IPS-18a (cell line): ENCODE measurements around the gene SLC25A21.

Experiments
- H3K27ac ChIP-seq: one replicate; pipeline ENCODE4 v1.5.1; 2013; ENCODE audit warnings: low read length
- H3K27me3 ChIP-seq: one replicate; pipeline ENCODE4 v1.6.1; 2013; ENCODE audit warnings: mild to moderate bottlenecking, low read length; ENCODE audit not compliant: control insufficient read depth, insufficient read depth
- H3K36me3 ChIP-seq: one replicate; pipeline ENCODE4 v1.6.1; 2013; ENCODE audit warnings: low read depth, low read length; ENCODE audit not compliant: control insufficient read depth
- H3K4me1 ChIP-seq: one replicate; pipeline ENCODE4 v1.6.1; 2013; ENCODE audit warnings: low read depth, low read length; ENCODE audit not compliant: control insufficient read depth
- H3K4me3 ChIP-seq: one replicate; pipeline ENCODE4 v1.5.1; 2013; ENCODE audit warnings: low read length
- H3K9ac ChIP-seq: one replicate; pipeline ENCODE4 v1.6.1; 2013; ENCODE audit warnings: mild to moderate bottlenecking, low read length, moderate library complexity
- H3K9me3 ChIP-seq: one replicate; pipeline ENCODE4 v1.6.1; 2013; ENCODE audit warnings: low read depth, low read length; ENCODE audit not compliant: control insufficient read depth

SLC25A21 gene

GRCh38 chr14:36653962-36654793, 518.2 kb downstream of the SLC25A21 start:
- no peaks in the 10 kb centered on the region for H3K9me3 ChIP-seq
- H3K27ac ChIP-seq = no peak overlapping the region
- no peaks in the 10 kb centered on the region for H3K4me1 ChIP-seq
- H3K36me3 ChIP-seq = no peaks in the 10 kb centered on the region
- no peak overlapping the region for H3K4me3 ChIP-seq
- peaks cover 100% of the 10 kb centered on the region for H3K27me3 ChIP-seq
- H3K9ac ChIP-seq = no peak overlapping the region

GRCh38 chr14:36653413-36653812, 519.0 kb downstream of the SLC25A21 start:
- H3K27me3 ChIP-seq = peaks cover 100% of the 10 kb centered on the region
- no peaks in the 10 kb centered on the region for H3K36me3 ChIP-seq
- H3K4me3 ChIP-seq = no peak overlapping the region
- H3K27ac ChIP-seq = no peak overlapping the region
- no peak overlapping the region for H3K9ac ChIP-seq
- H3K4me1 ChIP-seq = no peaks in the 10 kb centered on the region
- H3K9me3 ChIP-seq = no peaks in the 10 kb centered on the region

DNA sequence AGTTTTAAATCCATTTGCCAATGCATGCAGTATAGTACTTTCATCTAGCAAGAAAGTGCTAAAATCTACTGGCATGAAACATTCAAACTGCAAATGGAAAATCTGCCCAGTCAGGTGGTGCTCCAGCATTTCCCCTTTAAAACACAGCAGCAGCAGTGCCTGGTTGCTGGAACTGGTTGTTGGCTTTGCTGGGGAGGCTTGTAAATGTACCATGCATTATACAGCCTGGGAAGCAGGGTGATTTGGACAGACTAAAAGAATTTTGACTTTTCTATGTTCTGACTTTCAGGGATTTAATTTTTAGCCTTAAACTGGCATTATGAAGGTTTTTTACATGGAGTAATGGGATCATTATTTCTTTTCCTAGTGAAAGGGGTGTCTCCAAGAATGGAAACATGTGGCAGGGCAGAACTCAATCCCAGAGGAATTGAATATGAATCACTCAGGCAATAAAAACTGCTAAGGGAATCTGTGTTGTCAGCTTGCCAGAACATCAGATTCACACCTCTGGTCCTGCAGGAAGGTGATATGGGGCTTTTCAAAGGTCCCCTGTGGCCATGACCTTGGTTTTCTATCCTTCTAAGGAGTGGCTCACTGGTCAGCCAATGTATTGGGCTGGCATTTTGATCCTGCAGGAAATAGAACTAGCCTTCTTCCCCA, 519.7 kb downstream of the SLC25A21 start:
- H3K9ac ChIP-seq = no peak overlapping the region
- no peaks in the 10 kb centered on the region for H3K9me3 ChIP-seq
- H3K4me3 ChIP-seq = no peak overlapping the region
- no peaks in the 10 kb centered on the region for H3K4me1 ChIP-seq
- H3K36me3 ChIP-seq = no peaks in the 10 kb centered on the region
- H3K27me3 ChIP-seq = peaks cover 100% of the 10 kb centered on the region
- H3K27ac ChIP-seq = no peak overlapping the region

DNA sequence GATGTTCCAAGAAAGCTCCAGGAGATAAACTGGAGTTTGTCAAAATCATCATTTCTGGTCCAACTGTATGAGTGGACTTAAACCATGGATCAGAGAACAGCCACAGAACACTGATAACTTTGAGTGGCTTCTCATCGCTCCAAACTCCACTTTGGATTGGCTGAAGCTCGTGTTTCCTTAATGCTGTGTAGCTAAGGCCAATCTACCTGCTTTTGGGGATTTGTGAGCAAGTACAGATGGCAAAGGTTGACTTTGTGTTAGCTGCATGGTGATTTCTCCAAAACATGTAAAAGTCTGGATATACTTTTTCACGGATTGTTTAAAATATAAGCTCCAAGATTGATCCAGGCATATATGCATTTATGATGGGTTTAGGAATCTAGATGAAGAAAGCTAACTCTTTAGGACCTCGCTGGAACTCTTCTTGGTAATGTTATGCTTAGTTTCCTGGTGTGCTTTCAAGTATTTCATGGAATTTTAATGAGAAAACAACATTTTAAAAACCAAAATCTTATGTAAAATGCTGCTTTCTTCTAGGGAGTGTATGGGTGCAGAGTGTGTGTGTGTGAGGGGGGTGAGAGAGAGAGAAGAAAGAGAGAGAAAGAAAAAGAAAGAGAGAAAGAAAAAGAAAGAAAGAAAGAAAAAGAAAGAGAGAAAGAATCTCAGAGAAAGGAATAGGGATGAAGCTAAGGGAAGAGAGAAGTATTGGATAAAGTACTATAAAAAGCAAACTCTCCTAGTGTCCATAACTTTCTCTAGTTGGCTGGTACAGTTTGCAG, 522.3 kb downstream of the SLC25A21 start:
- Histone ChIP-seq H3K4me3 (no peak overlapping the region), H3K27me3 (peaks cover 100% of the 10 kb centered on the region), H3K36me3 (no peaks in the 10 kb centered on the region), H3K9ac (no peak overlapping the region), H3K27ac (no peak overlapping the region), H3K4me1 (no peaks in the 10 kb centered on the region), H3K9me3 (no peaks in the 10 kb centered on the region)

DNA sequence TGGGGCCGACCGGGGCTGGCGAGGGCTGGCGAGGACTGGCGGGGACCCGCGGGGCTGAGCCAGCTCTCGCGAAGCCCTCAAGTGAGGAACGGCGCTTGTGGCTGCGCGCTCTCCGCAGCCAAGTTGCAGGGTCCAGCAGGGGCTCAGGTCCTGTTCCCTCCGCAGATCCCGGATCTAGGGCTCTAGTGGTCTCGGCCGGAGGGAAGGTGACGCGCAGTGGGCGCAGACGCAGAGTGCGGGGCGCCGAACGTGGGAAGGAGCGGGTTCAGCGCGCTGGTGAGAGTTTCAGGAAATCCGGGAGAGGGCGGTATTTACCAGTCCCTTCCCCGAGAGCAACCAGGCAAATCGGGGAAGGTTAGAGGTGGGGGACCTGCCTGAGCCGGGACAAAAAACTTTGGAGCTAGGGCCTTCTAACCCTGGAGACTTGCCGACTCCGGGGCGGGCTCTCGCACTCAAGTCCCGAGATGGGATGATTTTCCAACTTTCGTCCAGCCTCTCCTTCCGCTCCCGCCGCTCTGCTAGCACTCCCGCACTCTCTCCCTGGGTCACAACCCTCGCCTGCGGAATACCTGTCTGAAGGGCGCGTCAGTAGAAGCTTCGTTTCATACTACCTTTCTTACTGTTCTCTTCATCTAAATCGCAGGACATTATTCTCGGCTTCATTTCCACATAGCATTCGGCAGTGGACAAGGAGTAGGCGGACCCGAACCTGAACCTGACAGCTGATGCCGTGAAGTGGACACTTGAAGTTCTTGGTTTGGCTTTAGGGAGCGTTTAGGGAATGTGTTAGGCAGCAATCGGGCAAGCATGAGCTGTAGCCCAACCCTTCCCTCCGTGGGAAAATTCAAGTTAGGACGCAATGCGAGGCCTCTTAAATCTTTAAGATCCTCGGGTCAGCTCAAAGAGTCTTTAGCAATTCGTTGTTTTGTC, 524.3 kb downstream of the SLC25A21 start:
- Histone ChIP-seq H3K9me3 (no peaks in the 10 kb centered on the region), H3K27me3 (peaks cover 100% of the 10 kb centered on the region), H3K27ac (no peak overlapping the region), H3K4me3 (peak overlapping the region; percentile 42), H3K4me1 (no peaks in the 10 kb centered on the region), H3K9ac (no peak overlapping the region), H3K36me3 (no peaks in the 10 kb centered on the region)

DNA sequence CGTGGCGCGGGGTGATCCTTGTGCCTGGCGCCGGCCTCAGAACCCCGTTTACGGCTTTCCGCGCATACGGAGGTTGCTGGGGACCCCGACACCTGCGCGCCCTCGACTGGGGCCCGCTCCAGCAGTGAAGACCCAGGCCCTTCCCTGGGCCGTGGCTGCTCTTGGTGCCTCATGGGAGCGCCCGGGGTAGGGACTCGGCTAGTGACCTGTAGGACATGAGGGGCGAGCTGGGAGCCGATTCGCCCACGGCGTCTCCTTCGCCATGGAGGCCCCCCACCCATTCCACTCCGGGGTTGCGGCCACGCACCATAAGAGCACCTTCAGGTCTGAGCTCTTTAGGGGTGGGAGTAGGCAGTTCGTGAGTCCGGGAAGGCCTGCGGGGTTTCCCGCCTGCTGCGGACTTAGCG, 525.0 kb downstream of the SLC25A21 start:
- H3K9me3 ChIP-seq = no peaks in the 10 kb centered on the region
- H3K27ac ChIP-seq = no peak overlapping the region
- H3K27me3 ChIP-seq = peaks cover 100% of the 10 kb centered on the region
- no peaks in the 10 kb centered on the region for H3K36me3 ChIP-seq
- H3K9ac ChIP-seq = no peak overlapping the region
- H3K4me3 ChIP-seq = peak overlapping the region; percentile 42
- no peaks in the 10 kb centered on the region for H3K4me1 ChIP-seq

DNA sequence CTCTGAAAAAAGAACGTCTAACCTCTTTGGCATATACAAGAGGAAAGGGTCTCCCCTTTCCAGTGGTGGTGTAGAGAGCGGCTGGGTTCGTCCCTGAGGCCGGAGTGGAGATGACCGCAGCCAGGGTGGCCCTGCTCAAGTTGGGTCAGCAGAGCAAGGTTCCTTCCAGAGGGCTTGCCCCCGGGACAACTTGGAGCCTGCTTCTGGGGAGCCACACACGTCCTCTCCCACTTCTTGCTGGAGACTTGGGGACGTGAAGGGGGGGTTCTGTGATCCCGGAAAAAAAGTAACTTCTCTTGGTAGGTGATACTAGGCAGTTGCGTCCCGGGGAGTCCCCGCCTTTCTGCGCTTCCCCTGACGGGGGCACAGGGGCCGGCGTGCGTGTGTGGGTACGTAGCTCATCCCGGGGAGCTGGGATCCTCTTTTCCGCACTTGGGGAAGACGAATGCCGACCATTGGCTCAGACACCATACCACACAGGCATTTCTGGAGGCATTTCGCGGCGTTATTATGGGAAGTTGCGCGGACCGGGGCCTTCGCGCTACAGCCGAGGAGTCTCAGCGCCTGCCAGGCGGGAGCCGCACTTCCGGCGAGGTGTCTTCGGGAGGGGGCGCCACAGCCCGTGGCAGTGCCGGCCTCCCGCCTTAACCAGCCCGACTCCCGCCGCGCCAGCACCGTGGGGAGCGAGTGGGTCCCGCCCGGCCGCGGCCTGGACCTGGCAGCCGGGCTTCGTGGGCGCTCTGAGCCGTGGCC, 525.6 kb downstream of the SLC25A21 start:
- no peak overlapping the region for H3K9ac ChIP-seq
- H3K4me1 ChIP-seq = no peaks in the 10 kb centered on the region
- no peak overlapping the region for H3K27ac ChIP-seq
- H3K27me3 ChIP-seq = peaks cover 100% of the 10 kb centered on the region
- no peaks in the 10 kb centered on the region for H3K36me3 ChIP-seq
- H3K9me3 ChIP-seq = no peaks in the 10 kb centered on the region
- peak overlapping the region; percentile 42 for H3K4me3 ChIP-seq

- H3K27ac ChIP-seq = no peak overlapping the region
- no peak overlapping the region for H3K4me3 ChIP-seq
- peaks cover 11% of the 10 kb centered on the region for H3K27me3 ChIP-seq
- H3K9ac ChIP-seq = no peak overlapping the region
- no peaks in the 10 kb centered on the region for H3K36me3 ChIP-seq
- no peaks in the 10 kb centered on the region for H3K4me1 ChIP-seq
- no peaks in the 10 kb centered on the region for H3K9me3 ChIP-seq
Measured at GRCh38 chr14:36633580-36633979, 538.8 kb downstream of the SLC25A21 start.
